ENCODE measurements around the gene PRR33.

GRCh38 chr11:1879342-1879940 is 12.3 kb downstream of the PRR33 start:
- TF ChIP-seq CTCF (IDR thresholded peaks at IDR 0.05; ENCODE audit: low read depth, low read length, missing input control) (no peak), TAF1 (conservative IDR thresholded peaks at IDR 0.05) (no peak)
